CD14-positive monocyte (primary cell): ENCODE results near the gene SLC43A3. TPM values are rescaled to one million over a fixed set of nuclear protein-coding genes. Genes with fewer than 3 reads are reported as not detected.
A peak's percentile ranks its signal among the peaks of the same experiment; 100 is the strongest.

Source experiments
- DNase-seq, 3 donors: peaks; one replicate each; pipeline ENCODE4 v3.0.0-alpha.2; 2011 to 2022
- H2AFZ ChIP-seq: 2 replicates; pipeline ENCODE4 v1.6.0; 2012; ENCODE audit warnings: mild to moderate bottlenecking, low read depth, low read length, inconsistent platforms; ENCODE audit not compliant: insufficient read depth, poor library complexity, severe bottlenecking
- H3K27ac ChIP-seq, 2 donors: 1 replicate in 1 of 2; 2 replicates in 1 of 2; pipeline ENCODE4 v1.5.1; 2012 to 2013; ENCODE audit warnings: low read length in 2 of 2, control low read depth in 1 of 2, inconsistent platforms in 1 of 2, low read depth in 1 of 2, mild to moderate bottlenecking in 1 of 2
- H3K27me3 ChIP-seq, 2 donors: one replicate each; pipeline versions ENCODE4 v1.6.0 to v1.6.1; 2011 to 2013; ENCODE audit warnings: low read length in 2 of 2; ENCODE audit not compliant: control insufficient read depth in 2 of 2, insufficient read depth in 2 of 2
- H3K36me3 ChIP-seq, 2 donors: replicated peaks in 1 of 2; 1 replicate in 1 of 2; 2 replicates in 1 of 2; pipeline versions ENCODE4 v1.5.1 to v1.6.1; 2012 to 2013; ENCODE audit warnings: low read length in 2 of 2, control low read depth in 1 of 2, inconsistent platforms in 1 of 2, mild to moderate bottlenecking in 1 of 2; ENCODE audit not compliant: insufficient read depth in 2 of 2, control insufficient read depth in 1 of 2
- H3K4me1 ChIP-seq, 2 donors: 1 replicate in 1 of 2; 2 replicates in 1 of 2; pipeline versions ENCODE4 v1.5.1 to v1.6.1; 2012 to 2013; ENCODE audit warnings: low read length in 2 of 2, control low read depth in 1 of 2, inconsistent platforms in 1 of 2, mild to moderate bottlenecking in 1 of 2, moderate library complexity in 1 of 2; ENCODE audit not compliant: insufficient read depth in 2 of 2, control insufficient read depth in 1 of 2
- H3K4me2 ChIP-seq: replicated peaks from 2 replicates; pipeline ENCODE3; 2012; ENCODE audit warnings: low read length, moderate library complexity, mild to moderate bottlenecking; ENCODE audit not compliant: poor library complexity, severe bottlenecking; ENCODE audit errors: extremely low read depth
- H3K4me3 ChIP-seq, 3 experiments: fragments of 200-600 bp in 1 of 3; sonication (generic) in 1 of 3; replicated peaks in 1 of 3; 1 replicate in 2 of 3; 2 replicates in 1 of 3; pipeline ENCODE4 v1.5.1; 2011 to 2013; ENCODE audit warnings: low read length in 3 of 3, mild to moderate bottlenecking in 3 of 3, control low read depth in 2 of 3, low read depth in 2 of 3, inconsistent platforms in 1 of 3, moderate library complexity in 1 of 3
- H3K79me2 ChIP-seq: 2 replicates; pipeline ENCODE4 v1.6.0; 2012; ENCODE audit warnings: mild to moderate bottlenecking, control low read depth, inconsistent platforms, low read length, moderate library complexity; ENCODE audit not compliant: insufficient read depth
- H3K9ac ChIP-seq: 2 replicates; pipeline ENCODE4 v1.6.0; 2017; ENCODE audit warnings: low read length, mild to moderate bottlenecking; ENCODE audit not compliant: insufficient read depth, poor library complexity, severe bottlenecking
- H3K9me3 ChIP-seq, 2 donors: replicated peaks in 1 of 2; 1 replicate in 1 of 2; 2 replicates in 1 of 2; pipeline versions ENCODE4 v1.5.1 to v1.6.1; 2012 to 2013; ENCODE audit warnings: low read length in 2 of 2, control low read depth in 1 of 2; ENCODE audit not compliant: control insufficient read depth in 1 of 2, insufficient read depth in 1 of 2
- H4K20me1 ChIP-seq: 2 replicates; pipeline ENCODE4 v1.6.0; 2012; ENCODE audit warnings: mild to moderate bottlenecking, low read length, control low read depth, moderate library complexity; ENCODE audit not compliant: insufficient read depth
- H3K27ac Mint-ChIP-seq, 7 donors: one replicate each; pipeline ENCODE4 v1.8.0; 2020; ENCODE audit warnings: mild to moderate bottlenecking in 7 of 7, mixed read lengths in 7 of 7, moderate library complexity in 6 of 7, inconsistent platforms in 2 of 7
- H3K27me3 Mint-ChIP-seq, 3 donors: one replicate each; pipeline ENCODE4 v1.8.0; 2021 to 2022; ENCODE audit warnings: low read depth in 3 of 3, mild to moderate bottlenecking in 3 of 3, mixed read lengths in 3 of 3, moderate library complexity in 3 of 3, inconsistent platforms in 1 of 3
- H3K36me3 Mint-ChIP-seq, 2 donors: one replicate each; pipeline ENCODE4 v1.8.0; 2020; ENCODE audit warnings: mixed read lengths in 2 of 2, inconsistent platforms in 1 of 2, mild to moderate bottlenecking in 1 of 2
- H3K4me1 Mint-ChIP-seq: one replicate; pipeline ENCODE4 v1.8.0; 2020; ENCODE audit warnings: mild to moderate bottlenecking, mixed read lengths
- H3K4me3 Mint-ChIP-seq, 2 donors: one replicate each; pipeline ENCODE4 v1.8.0; 2020; ENCODE audit warnings: mild to moderate bottlenecking in 2 of 2, mixed read lengths in 2 of 2, moderate library complexity in 1 of 2
- H3K9me3 Mint-ChIP-seq, 7 donors: one replicate each; pipeline ENCODE4 v1.8.0; 2020 to 2022; ENCODE audit warnings: mixed read lengths in 7 of 7, mild to moderate bottlenecking in 6 of 7, moderate library complexity in 6 of 7, inconsistent platforms in 2 of 7
- WGBS: methylation state at CpG from one replicate; pipeline ENCODE4 v1.1.5; 2013; ENCODE audit warnings: missing lambda C conversion rate; ENCODE audit not compliant: insufficient coverage; 5-methylcytosine and 5-hydroxymethylcytosine counted together
- intact Hi-C, 2 donors: fragments of 100-400 bp; cut with micrococcal nuclease; formaldehyde crosslinking; loops; one replicate each; pipeline versions ENCODE4 v1.15.0 to v1.15.1; 2023
- polyA plus RNA-seq, 3 donors: library from polyadenylated mRNA; depleted of rRNA in 1 of 3; unstranded in 2 of 3; stranded (reverse) in 1 of 3; fragments of 300-500 nt in 2 of 3; fragments of >200 nt in 1 of 3; fragmentation: Illumina TruSeq in 2 of 3; gene quantifications; 1 replicate in 2 of 3; 2 replicates in 1 of 3; pipeline ENCODE4 v1.2.3, GENCODE V29; 2012 to 2021
- TF ChIP-seq, protein P1 (sequence below): fragments of 200-600 bp; IDR thresholded peaks from one replicate; pipeline ENCODE4 v1.8.0; 2022; ENCODE audit warnings: antibody characterized with exemption, mild to moderate bottlenecking

SLC43A3 gene
- polyA plus RNA-seq, 3 donors: 82.4 to 116 (median 109) TPM

DNA sequence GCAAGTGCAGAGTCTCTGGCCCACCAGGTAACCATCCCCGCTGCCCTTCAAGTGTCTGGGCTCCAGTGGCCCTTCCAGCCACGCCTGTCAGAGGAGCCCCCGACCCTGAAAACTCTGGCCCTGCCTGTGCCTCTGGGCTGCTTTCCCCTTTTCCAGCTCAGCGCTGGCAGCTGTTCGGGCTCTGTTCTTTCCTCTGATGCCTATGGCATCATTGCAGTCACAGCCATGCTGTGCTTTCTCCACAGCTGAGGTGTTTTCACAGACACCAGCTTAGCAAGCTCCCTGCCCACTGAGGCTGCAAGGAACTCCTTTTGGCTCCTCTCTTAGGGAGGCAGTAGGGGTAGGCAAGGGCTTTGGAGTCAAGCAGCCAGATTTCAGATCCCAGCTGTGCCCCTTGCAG is 67.5 kb downstream of the SLC43A3 start:
- 95% methylated on average over 4 of the region's 5 CpGs for WGBS
- no peak for DNase-seq
- TF ChIP-seq, protein P1, sequence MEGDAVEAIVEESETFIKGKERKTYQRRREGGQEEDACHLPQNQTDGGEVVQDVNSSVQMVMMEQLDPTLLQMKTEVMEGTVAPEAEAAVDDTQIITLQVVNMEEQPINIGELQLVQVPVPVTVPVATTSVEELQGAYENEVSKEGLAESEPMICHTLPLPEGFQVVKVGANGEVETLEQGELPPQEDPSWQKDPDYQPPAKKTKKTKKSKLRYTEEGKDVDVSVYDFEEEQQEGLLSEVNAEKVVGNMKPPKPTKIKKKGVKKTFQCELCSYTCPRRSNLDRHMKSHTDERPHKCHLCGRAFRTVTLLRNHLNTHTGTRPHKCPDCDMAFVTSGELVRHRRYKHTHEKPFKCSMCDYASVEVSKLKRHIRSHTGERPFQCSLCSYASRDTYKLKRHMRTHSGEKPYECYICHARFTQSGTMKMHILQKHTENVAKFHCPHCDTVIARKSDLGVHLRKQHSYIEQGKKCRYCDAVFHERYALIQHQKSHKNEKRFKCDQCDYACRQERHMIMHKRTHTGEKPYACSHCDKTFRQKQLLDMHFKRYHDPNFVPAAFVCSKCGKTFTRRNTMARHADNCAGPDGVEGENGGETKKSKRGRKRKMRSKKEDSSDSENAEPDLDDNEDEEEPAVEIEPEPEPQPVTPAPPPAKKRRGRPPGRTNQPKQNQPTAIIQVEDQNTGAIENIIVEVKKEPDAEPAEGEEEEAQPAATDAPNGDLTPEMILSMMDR: no peak
- Mint-ChIP-seq H3K27ac (no peak overlapping the region), H3K36me3 (no peaks in the 10 kb centered on the region), H3K9me3 (peaks cover 0 to 6% (median 0%) of the 10 kb centered on the region in 7 donors), H3K4me3 (no peak overlapping the region), H3K27me3 (peaks cover 0 to 2% (median 1%) of the 10 kb centered on the region in 3 donors), H3K4me1 (peaks cover 17% of the 10 kb centered on the region)
- Histone ChIP-seq H3K9ac (no peak overlapping the region), H4K20me1 (no peaks in the 10 kb centered on the region), H3K79me2 (no peaks in the 10 kb centered on the region), H3K27ac (no peak overlapping the region), H3K9me3 (no peaks in the 10 kb centered on the region), H2AFZ (no peak overlapping the region), H3K36me3 (no peaks in the 10 kb centered on the region), H3K27me3 (no peaks in the 10 kb centered on the region), H3K4me1 (peaks cover 18% of the 10 kb centered on the region in 2 donors), H3K4me2 (no peak overlapping the region), H3K4me3 (no peak overlapping the region)
- intact Hi-C loops: loop anchor here in 1 of 2 donors (10.0 kb wide), 1 partner anchor 285 kb away; the partner anchor contains the start of gene YPEL4

DNA sequence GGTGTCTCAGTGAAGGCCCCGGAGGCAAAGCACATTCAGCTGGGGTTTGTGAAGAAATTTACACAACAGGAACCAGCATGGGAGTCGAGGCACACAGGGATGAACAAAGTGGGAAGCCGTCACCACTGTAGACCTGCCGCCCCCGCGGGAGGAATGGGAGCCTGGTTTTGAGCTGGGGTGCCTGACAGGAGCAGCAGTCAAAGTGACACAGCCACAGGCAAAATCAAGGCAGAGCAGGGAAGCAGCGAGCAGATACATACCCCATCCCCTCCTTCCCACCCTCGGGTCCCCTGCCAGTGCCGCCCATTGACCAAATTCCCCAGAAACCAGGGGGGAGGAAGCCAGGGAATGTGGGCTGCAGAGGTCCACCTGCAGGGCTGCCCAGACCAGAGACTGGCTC is 67.9 kb downstream of the SLC43A3 start:
- Mint-ChIP-seq H3K4me1 (peaks cover 21% of the 10 kb centered on the region), H3K36me3 (no peaks in the 10 kb centered on the region), H3K27ac (peak overlapping the region in 1 of 7 donors; percentile 4), H3K9me3 (peaks cover 0 to 6% (median 0%) of the 10 kb centered on the region in 7 donors), H3K4me3 (no peak overlapping the region), H3K27me3 (peaks cover 0 to 2% (median 2%) of the 10 kb centered on the region in 3 donors)
- H3K36me3 ChIP-seq: no peaks in the 10 kb centered on the region
- peaks cover 22% of the 10 kb centered on the region in 2 donors for H3K4me1 ChIP-seq
- TF ChIP-seq, protein P1: no peak
- H3K27me3 ChIP-seq: no peaks in the 10 kb centered on the region
- no peaks in the 10 kb centered on the region for H3K79me2 ChIP-seq
- H4K20me1 ChIP-seq: no peaks in the 10 kb centered on the region
- H3K27ac ChIP-seq: no peak overlapping the region
- 84% methylated on average over 6 of the region's 9 CpGs for WGBS
- no peak for DNase-seq
- intact Hi-C loops: loop anchor here in 1 of 2 donors (10.0 kb wide), 1 partner anchor 286 kb away; the partner anchor contains the start of gene YPEL4
- no peak overlapping the region for H3K4me3 ChIP-seq
- H3K9ac ChIP-seq: no peak overlapping the region
- no peaks in the 10 kb centered on the region for H3K9me3 ChIP-seq
- no peak overlapping the region for H2AFZ ChIP-seq
- H3K4me2 ChIP-seq: no peak overlapping the region
